Activated CD4-positive, alpha-beta T cell treated with anti-CD3 and anti-CD28 coated beads, Interleukin-10, Interleukin-2, amounts not matched to agents 100 ng/mL and 50 ng/mL, durations not matched to agents 16 hours and 8 hours (primary cell): Measurements from ENCODE around the gene RPS6KB2.

ENCODE experiments used
- DNase-seq: peaks from one replicate; pipeline ENCODE4 v3.0.0-alpha.2; 2020

Gene RPS6KB2

GRCh38 chr11:67428052-67429001, at the start of gene RPS6KB2:
TSS of gene RPS6KB2 (plus strand) at chr11:67428494. CDS start at chr11:67428546, 52 bp downstream.
- peak; percentile 99 for DNase-seq

DNA sequence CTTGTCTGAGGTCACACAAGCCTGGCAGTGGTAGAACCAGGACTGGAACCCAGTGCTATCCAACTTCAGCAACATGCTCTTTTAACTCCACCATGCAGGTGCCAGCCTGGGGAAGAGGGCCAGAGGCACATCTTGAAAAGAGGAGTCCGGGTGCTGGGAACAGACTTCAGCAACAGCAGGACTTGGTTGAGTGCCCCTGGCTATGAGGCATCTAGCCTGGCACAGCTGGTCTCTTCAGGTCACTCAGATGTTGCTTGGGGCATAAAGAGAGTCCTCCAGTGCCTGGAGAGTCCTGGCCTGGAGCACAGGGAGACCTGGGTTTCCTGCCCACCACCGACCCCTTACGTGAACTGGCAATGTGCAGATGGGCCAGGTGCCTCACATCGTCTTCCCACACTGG, 49.8 kb upstream of the RPS6KB2 start:
- DNase-seq, result no peak

DNA sequence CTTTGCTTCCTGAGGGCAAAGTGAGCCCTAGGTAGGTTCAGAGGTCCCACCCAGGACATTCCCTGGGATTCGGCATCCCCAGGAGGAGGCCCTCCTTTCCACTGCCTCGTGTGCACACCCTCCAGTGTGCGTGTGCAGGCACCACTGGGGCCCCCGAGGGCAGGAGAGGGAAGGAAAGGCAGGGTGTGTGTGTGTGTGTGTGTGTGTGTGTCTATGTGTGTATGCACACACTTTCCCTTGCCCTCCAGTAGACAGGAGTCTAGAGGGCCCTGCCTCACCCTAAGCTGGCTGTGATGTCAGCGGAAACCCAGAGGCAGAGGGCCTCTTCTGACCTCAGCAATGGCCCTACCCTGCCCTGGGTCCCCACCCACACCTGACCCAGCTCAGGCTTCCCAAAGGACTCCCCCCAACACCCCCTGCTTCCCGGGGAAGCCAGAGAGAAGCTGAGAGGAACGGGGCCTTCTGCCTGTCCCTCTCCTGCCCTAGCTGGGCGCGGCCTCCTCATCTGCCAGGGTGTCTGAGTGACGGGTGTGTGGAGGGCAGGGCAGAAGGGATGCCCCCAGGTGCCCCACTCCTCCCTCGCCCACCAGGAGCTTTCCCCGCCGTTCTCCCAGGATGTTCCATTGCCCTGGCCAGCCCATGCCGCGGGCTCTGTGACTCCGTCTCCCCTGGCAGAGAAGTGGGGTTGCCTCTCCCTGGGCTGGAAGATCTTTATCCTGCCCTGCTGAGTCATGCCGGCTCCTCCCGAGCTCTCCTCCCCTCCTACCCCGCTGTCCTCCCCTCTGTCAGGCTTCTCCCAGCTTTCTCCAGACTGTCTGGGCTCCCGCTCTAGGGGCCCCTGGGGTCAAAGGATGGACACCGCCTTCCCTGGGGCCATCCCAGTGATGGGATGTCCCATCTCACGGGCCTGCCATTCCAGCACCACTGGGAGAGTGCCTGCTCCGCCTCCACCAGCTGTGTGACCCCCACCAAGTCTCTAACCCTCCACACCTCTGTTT, 48.9 kb upstream of the RPS6KB2 start:
- DNase-seq, result no peak

GRCh38 chr11:67381244-67381972, 46.9 kb upstream of the RPS6KB2 start:
- DNase-seq, result no peak

DNA sequence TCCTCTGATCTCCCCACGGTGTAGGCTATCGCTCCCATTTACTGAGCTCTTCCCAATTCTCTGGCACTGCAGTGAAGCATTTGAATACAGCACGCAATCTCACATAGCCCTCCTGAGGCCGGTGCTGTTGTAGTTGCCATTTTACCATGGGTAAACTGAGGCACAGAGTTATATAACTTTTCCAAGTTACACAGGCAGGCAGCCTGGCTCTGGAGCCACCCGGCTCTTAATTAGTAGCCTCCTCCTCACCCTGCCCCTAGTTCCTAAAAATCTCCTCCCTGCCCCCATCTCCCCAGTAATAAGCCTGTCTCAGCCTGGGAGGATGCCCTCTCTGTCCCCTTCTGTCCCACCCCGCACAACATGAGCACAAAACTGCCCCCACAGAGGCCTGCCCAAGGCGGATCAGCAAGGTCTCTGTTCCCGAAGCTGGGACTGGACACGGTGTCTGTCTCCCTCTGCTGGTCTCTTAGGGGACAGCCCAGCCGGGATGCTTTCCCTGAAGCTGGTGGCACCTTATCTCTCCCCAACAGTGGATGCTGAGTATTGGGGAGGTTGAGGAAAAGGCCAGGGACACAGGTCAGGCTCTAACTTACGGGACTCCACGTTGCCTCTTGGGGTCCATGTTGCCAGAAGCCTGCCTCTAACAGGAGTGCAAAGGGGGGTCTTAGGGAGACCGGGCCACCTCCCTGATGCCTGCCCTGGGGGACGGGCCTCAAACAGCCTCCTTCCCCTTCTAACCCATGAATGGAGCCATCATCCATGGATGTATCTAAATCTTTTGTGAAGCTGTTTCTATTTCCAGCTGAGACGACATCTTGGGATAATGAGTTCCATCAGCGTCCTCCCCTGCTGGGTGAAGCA, 45.8 kb upstream of the RPS6KB2 start:
- DNase-seq, result peak; percentile 86

DNA sequence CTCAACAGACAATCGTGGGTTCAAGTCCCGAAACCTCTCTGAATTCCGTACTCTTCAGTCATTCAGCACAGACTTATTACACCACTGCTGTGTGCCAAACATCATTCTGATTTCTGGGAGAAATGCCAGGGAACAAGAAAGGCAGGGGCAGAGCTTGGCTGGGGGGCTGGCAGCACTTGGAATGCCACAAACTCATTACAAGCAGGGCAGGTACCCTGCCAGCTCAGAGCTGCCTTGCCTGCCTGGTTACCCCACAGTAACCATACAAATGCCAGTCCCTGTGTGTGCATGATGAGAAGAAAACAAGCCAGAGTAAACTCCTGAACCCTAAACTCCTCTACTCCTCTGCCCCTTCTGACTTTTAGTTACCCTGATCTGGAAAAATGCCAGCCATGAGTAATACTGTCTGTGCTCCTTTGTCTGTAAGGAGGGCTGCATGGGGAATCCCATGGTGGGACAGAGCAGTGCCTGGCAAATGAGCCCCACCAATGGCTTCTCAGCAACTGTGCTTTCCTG, 43.4 kb upstream of the RPS6KB2 start:
- DNase-seq, result no peak

DNA sequence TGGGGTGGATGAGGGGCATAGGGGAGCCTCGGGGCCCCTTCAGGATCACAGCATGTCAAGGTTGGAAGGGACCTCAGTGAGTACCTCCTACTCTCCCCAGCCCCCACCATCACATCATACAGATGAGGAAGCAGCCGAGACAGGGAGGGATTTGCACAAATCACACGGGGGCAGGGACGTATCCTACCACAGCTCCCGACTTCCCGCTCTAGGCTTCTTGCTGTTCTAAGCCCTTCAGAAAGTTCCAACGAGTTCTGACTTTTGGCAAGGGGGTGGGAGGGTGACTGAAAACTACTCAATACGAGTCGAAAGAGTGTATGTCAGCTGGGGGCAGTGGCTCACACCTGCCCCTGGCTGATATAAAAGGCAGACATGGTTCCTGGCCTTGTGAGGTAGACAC, 41.2 kb upstream of the RPS6KB2 start:
- no peak for DNase-seq

- DNase-seq, result no peak
These were observed 40.8 kb upstream of the RPS6KB2 start for GRCh38 chr11:67387518-67387917.

- DNase-seq, result peak; percentile 58
These were observed 38.8 kb upstream of the RPS6KB2 start for GRCh38 chr11:67389477-67389876.

GRCh38 chr11:67390947-67391303, 37.4 kb upstream of the RPS6KB2 start:
- no peak for DNase-seq

DNA sequence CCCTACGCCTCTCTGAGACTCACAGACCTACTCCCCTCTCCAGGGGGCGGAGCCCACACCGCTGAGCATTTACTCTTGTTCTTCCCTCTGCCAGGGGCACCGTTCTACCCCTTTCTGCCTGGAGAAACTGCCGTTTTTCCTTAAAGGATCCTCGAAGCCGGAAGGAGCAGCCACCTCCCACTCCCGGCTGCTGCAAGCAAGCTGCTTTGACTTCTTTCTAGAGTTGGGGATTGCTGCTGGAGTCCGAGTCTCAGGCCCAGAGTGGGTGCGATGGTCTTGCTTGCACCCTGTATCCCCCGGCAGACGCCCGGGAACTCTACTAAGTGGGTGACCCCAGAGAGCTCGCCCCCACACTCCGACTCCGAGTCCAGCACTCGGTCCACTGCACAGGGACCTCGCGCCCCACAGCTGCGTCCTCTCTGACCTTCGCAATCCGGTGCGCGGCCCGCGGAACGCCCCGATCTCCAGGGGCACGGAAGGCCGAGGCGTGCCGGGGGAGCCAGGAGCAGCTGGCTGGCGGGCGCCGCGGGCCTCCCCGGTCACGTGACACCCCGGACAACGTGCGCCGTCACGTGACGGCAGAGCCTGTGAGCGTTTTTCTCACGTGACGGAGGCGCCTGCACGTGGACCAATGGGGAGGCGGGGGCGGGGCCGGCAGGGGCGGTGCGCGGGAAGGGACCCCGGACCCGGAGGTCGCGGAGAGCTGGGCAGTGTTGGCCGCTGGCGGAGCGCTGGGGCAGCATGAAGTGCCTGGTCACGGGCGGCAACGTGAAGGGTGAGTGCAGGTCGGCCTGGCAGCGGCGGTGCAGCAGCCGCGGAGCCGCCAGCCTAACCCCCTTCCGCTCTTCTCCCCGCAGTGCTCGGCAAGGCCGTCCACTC, 36.8 kb upstream of the RPS6KB2 start, which contains the start of gene RAD9A:
TSS of gene RAD9A (plus strand) at position 683 of the 879 bp plus-strand sequence. CDS start at position 742, 59 bp downstream.
- peak; percentile 96 for DNase-seq

DNA sequence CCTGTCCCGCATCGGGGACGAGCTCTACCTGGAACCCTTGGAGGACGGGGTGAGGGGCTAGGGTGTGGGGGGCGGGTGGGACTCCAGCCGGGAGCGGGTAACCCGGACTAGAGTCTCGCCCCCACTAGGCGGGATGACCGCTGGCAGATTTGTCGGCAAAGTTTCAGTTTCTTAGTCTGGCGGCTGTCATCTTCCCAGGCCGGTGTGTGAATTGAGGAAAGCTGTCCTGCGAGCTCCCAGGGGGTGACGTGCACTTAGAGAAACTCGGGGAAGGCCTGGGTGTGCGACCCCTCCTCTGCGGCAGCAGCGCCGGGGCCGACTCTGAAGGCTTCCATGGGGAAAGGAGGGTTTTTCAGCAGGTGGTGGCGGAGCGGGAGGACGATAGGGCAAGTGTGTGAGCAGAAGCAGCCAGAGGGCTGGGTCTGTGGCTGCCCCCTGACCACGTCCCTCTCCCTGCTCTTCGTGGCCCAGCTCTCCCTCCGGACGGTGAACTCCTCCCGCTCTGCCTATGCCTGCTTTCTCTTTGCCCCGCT, 36.0 kb upstream of the RPS6KB2 start:
- DNase-seq, result no peak

- DNase-seq, result no peak
These were observed 34.9 kb upstream of the RPS6KB2 start for GRCh38 chr11:67393437-67393836.

DNA sequence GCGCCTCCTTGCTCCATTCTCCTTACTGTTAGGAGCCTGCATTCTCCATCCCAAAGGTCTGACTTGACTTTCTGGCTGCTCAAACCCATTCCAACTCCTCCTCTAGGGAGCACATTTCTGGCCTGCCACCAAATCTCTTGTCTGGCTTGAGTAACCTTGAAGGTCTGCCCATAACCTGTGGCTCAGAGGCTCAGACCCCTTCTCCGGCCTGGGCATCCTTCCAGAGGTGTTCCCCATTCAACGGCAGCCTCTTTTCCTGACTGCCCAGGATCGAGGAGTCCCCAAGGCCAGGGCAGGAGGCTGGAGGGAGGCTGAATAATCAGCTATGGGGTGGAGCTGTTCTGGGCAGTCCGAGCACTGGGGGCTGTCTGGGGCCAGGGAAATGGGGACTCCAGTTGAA, 34.3 kb upstream of the RPS6KB2 start:
- no peak for DNase-seq

DNA sequence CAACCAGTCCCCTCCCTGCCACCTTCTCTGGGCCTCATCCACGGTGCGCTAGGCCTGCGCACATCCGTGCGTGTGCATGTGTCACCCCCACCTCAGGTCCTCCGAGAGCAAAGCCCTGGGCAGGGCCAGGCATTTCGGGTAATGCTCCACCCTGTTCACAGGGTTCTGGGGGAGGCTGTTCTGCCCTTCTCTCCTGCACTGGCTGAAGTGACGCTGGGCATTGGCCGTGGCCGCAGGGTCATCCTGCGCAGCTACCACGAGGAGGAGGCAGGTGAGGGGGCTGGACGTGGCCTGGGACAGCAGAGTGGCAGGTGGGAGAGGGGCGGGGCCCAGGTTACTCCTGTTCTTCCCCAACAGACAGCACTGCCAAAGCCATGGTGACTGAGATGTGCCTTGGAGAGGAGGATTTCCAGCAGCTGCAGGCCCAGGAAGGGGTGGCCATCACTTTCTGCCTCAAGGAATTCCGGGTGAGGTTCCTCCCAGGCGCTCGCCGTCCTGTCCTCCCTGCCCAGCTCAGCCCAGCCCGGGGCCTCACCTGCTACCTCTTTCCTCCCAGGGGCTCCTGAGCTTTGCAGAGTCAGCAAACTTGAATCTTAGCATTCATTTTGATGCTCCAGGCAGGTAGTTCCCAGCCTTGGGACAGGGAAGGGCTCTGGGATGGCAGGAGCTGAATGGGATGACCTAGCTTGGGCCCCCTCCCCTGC, 32.6 kb upstream of the RPS6KB2 start:
- no peak for DNase-seq

DNA sequence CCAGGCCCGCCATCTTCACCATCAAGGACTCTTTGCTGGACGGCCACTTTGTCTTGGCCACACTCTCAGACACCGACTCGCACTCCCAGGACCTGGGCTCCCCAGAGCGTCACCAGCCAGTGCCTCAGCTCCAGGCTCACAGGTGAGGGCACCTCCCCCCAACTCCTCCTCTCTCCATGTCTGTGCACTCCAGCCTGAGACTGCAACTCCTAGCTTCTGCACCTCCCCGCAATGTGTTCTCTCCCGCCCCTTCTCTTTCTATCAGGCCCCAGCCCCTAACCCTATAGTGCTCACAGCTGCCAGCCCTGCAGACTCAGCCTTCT, 32.1 kb upstream of the RPS6KB2 start:
- no peak for DNase-seq

DNA sequence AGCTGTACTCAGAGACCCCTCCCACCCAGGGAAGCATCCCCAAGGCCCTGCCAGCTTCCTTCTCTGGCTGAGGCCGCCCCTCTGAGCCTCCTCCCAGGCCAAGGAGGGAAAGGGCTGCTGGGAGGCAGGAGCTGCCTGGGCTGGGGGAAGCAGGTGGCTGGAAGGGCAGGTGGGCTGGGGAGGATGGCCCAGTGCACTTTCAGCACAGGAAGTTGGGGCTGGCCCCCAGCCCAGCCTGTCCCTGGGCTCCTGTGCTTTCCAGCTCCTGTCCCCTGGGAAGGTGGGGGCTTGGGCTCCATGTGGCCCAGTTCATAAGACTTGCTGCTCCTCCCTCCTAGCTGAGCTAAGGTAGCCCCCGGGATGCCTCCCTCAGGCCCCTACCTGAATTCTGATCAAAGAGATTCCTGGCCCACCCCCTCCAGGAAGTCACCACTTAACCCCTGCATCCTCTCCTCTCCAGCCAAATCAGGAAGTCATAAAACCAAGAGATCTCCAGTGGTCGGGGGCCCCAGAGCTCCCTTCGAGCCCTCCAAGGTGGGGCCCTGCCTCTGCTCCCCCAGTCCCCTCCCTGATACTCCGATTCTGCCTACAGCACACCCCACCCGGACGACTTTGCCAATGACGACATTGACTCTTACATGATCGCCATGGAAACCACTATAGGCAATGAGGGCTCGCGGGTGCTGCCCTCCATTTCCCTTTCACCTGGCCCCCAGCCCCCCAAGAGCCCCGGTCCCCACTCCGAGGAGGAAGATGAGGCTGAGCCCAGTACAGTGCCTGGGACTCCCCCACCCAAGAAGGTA, 31.5 kb upstream of the RPS6KB2 start:
- no peak for DNase-seq

GRCh38 chr11:67397536-67397935, 30.8 kb upstream of the RPS6KB2 start:
- no peak for DNase-seq
